Measurements from ENCODE around the gene MORC1.

DNA sequence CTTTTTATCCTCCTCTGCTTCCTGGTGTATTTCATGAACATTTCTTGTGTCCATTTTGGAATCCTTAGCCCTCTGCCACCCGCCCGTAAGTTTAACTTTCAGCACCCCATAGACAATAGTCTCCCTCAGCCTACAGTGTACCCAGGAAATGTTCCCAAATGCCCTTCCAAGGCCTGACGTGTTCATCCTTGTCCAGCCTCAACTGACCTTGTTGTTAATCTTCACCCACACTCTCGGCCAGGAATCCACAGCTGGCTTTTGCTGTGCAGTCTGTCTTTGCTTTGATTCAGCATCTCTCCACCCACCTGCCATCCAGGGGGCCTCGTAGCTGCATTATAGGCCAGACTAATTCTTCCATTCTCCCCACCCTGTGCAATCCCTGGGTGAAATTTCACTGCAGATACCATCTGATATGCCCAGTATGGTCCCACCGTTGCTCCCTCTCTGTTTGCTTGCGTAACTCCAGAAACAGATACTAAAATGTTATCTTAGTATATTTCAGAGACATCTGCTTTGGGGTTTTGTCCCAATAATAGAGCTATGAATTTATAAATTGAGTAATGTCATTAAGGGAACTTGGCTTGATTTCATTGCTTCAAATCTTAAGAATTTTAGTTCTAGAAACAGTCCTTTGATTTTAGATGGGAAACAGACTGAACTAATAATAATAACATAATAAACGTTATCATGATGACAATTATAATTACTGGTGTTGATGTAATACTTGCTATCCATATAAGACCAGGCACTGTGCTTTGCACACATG, 180.8 kb downstream of the MORC1 start:
- TF ChIP-seq POLR2A (IDR thresholded peaks at IDR 0.05) (no peak), CTCF (IDR thresholded peaks at IDR 0.05) (no peak)
